Mesodermal cell (in vitro differentiated cells): ENCODE data around the gene WNT4.

Experiments used
- H3K27ac ChIP-seq: 2 replicates; pipeline ENCODE4 v1.7.0; 2013; ENCODE audit warnings: mild to moderate bottlenecking, low read depth, low read length, moderate library complexity; ENCODE audit not compliant: severe bottlenecking
- H3K36me3 ChIP-seq: 2 replicates; pipeline ENCODE4 v1.7.1; 2013; ENCODE audit warnings: mild to moderate bottlenecking, low read length, moderate library complexity; ENCODE audit not compliant: control insufficient read depth, insufficient read depth
- H3K4me1 ChIP-seq: one replicate; pipeline ENCODE4 v1.7.1; 2013; ENCODE audit warnings: mild to moderate bottlenecking, low read length; ENCODE audit not compliant: insufficient read depth, control insufficient read depth, poor library complexity, severe bottlenecking
- H3K4me3 ChIP-seq: 2 replicates; pipeline ENCODE4 v1.7.0; 2013; ENCODE audit warnings: low read length, control low read depth, mild to moderate bottlenecking; ENCODE audit not compliant: insufficient read depth, poor library complexity, severe bottlenecking; ENCODE audit errors: extremely low read depth
- H3K9me3 ChIP-seq: 2 replicates; pipeline ENCODE4 v1.7.1; 2013; ENCODE audit warnings: mild to moderate bottlenecking, low read length, moderate library complexity; ENCODE audit not compliant: control insufficient read depth
- WGBS, 2 experiments: methylation state at CpG; one replicate each; pipeline ENCODE4 v1.1.5; 2013; ENCODE audit warnings: missing lambda C conversion rate in 2 of 2; ENCODE audit not compliant: insufficient coverage in 2 of 2; 5-methylcytosine and 5-hydroxymethylcytosine counted together

The WNT4 gene

GRCh38 chr1:22110016-22110415 lies 32.9 kb downstream of the WNT4 start:
- peaks cover 91% of the 10 kb centered on the region for H3K36me3 ChIP-seq
- H3K9me3 ChIP-seq = no peaks in the 10 kb centered on the region
- H3K4me1 ChIP-seq = peaks cover 34% of the 10 kb centered on the region
- H3K4me3 ChIP-seq = no peak overlapping the region
- H3K27ac ChIP-seq = no peak overlapping the region
- WGBS, 2 experiments = 100% methylated on average over 3 of the region's 3 CpGs; no CpG with 5 or more reads in 1 of the 2 experiments

DNA sequence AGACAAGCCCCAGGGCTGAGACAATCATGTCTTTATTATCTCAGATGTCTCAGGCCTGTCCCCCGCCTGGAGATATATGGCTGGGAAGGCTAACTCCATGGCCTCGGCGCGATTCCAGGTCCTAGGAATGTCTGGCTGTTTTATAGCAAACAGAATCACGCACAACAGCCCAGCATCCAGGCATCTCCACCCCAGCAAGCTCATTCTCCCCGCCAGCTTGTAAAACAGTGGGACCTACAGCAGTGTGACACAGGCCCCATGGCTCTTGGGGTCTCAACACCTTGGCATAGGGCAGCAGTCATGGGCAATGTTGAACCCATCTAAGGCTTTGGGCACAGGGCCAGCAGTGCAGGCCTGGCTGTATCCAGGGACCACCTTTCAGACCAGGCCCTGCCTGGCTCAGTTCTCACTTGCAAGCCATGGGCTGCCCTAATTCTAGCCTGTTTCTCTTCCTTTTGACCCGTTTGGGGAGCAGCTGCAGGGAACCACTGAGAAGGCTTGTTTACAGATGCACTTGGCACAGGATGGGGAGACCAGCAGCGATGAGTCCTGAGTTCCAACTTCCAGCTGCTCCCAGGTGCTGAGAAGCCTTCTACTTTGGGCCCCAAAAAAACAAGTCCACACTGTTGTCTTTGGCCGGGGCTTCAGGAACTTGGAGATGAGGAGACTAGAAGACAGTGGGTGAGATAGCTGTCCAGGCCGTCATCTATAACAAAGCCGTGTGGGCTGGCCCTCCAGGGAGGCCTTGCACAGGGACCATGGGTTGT lies 34.4 kb downstream of the WNT4 start:
- WGBS, 2 experiments = 84 to 88% methylated on average over 9 to 11 of the region's 11 CpGs
- peaks cover 84% of the 10 kb centered on the region for H3K36me3 ChIP-seq
- H3K27ac ChIP-seq = no peak overlapping the region
- peaks cover 21% of the 10 kb centered on the region for H3K4me1 ChIP-seq
- no peaks in the 10 kb centered on the region for H3K9me3 ChIP-seq
- H3K4me3 ChIP-seq = no peak overlapping the region

DNA sequence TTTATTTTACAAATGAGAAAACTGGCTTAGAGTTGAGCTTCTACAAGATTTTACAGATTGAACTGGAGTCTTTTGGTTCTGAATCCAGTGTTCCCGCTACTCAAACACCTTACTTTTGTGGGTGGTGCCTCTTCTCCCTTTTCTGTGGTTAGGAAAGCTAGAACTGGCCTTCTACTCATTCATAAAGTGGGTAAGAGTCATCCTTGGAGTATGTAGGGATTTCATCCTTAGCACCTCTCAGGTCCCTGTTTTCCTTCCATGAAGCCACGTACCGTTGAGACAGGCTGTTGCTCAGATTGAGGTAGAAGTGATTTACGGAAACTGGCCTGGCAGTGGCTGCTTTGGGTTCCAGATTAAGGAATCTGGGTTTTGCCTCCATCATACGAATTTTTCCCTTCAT lies 35.8 kb downstream of the WNT4 start:
- H3K27ac ChIP-seq = no peak overlapping the region
- H3K4me3 ChIP-seq = no peak overlapping the region
- H3K36me3 ChIP-seq = peaks cover 83% of the 10 kb centered on the region
- no peaks in the 10 kb centered on the region for H3K9me3 ChIP-seq
- peaks cover 20% of the 10 kb centered on the region for H3K4me1 ChIP-seq
- 100% methylated on average over 1 to 3 of the region's 5 CpGs for WGBS, 2 experiments

- H3K4me1 ChIP-seq = peaks cover 11% of the 10 kb centered on the region
- no peak overlapping the region for H3K4me3 ChIP-seq
- no peak overlapping the region for H3K27ac ChIP-seq
- H3K36me3 ChIP-seq = peaks cover 80% of the 10 kb centered on the region
- H3K9me3 ChIP-seq = no peaks in the 10 kb centered on the region
- 52 to 63% methylated on average over 4 of the region's 5 CpGs for WGBS, 2 experiments
Measured at GRCh38 chr1:22105611-22106207, 37.2 kb downstream of the WNT4 start.

DNA sequence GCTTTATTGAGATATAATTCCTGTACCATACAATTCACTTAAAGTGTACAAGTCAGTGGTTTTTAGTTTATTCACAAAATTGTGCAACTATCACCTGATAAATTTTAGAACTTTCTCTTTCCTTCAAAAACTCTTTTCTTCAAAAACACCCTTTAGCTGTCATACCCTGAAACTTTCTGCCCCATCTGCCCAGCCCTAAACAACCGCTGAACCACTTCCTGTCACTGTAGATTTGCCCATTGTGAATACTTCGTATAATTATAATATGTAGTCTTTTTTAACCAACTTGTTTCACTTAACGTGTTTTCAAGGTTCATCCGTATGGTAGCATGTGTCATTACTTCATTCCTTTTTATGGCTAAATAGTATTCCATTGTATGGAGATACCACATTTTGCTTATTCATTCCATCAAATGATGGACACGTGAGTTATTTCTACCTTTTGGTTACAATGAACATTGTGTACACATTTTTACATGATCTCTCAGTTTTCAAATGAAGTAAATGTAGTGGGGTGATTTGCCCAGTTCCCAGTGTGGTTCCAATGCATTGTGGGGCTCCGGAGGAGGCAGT lies 37.9 kb downstream of the WNT4 start:
- Histone ChIP-seq H3K4me3 (no peak overlapping the region), H3K9me3 (no peaks in the 10 kb centered on the region), H3K4me1 (peaks cover 14% of the 10 kb centered on the region), H3K27ac (no peak overlapping the region), H3K36me3 (peaks cover 81% of the 10 kb centered on the region)
- WGBS, 2 experiments = 88 to 100% methylated on average over 1 of the region's 6 CpGs

- no peak overlapping the region for H3K4me3 ChIP-seq
- peaks cover 81% of the 10 kb centered on the region for H3K36me3 ChIP-seq
- H3K9me3 ChIP-seq = no peaks in the 10 kb centered on the region
- peaks cover 14% of the 10 kb centered on the region for H3K4me1 ChIP-seq
- no peak overlapping the region for H3K27ac ChIP-seq
- WGBS, 2 experiments = 89 to 94% methylated on average over 2 to 3 of the region's 6 CpGs
Measured at GRCh38 chr1:22104094-22104493, 38.8 kb downstream of the WNT4 start.

DNA sequence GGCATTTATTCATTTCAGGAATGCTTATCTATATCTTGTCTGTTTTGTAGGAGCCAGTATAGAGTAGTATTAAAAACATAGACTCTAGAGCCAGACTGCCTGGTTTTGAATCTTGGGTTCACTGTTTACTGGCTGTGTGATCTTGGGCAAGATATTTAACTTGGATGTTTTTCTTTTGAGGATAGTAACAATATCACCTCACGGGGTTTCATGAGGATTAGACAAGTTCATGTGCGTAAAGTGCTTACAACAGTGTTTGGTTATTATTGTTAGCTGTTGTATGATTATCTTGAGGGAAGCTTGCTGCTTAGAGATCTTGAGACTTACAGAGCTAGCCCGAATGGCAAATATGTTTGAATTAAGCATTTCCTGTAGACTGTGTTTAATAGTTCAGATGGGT lies 40.2 kb downstream of the WNT4 start:
- peaks cover 14% of the 10 kb centered on the region for H3K4me1 ChIP-seq
- WGBS, 2 experiments = 100% methylated on average over 1 to 2 of the region's 3 CpGs
- H3K36me3 ChIP-seq = peaks cover 81% of the 10 kb centered on the region
- no peak overlapping the region for H3K27ac ChIP-seq
- H3K4me3 ChIP-seq = no peak overlapping the region
- no peaks in the 10 kb centered on the region for H3K9me3 ChIP-seq

GRCh38 chr1:22101995-22102394 lies 40.9 kb downstream of the WNT4 start:
- peaks cover 81% of the 10 kb centered on the region for H3K36me3 ChIP-seq
- no peaks in the 10 kb centered on the region for H3K9me3 ChIP-seq
- no peak overlapping the region for H3K27ac ChIP-seq
- no peak overlapping the region for H3K4me3 ChIP-seq
- peaks cover 13% of the 10 kb centered on the region for H3K4me1 ChIP-seq
- WGBS, 2 experiments = 95 to 96% methylated on average over 6 of the region's 8 CpGs

DNA sequence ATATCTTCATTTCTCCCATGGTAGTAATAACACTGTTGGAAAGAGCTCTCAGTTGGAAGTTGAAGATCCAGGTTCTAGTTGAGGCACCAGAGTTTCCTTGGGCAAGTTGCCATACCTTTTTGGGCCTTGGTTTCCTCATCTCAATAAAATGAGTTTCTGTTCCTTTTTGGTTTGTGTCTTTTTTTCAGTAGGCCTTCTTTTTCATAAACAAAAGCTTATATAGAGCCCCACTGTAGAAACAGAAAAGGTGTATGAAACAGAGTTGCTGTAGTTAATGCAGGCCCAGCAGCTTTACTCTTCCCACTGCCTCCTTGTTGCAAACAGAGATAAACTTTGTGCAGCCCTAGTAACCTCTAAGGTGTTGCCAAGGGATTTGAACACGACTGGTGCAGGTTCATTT lies 41.7 kb downstream of the WNT4 start:
- Histone ChIP-seq H3K9me3 (no peaks in the 10 kb centered on the region), H3K4me1 (peaks cover 6% of the 10 kb centered on the region), H3K4me3 (no peak overlapping the region), H3K27ac (no peak overlapping the region), H3K36me3 (peaks cover 81% of the 10 kb centered on the region)
- WGBS, 2 experiments = no CpG with 5 or more reads among the region's 1 CpG

DNA sequence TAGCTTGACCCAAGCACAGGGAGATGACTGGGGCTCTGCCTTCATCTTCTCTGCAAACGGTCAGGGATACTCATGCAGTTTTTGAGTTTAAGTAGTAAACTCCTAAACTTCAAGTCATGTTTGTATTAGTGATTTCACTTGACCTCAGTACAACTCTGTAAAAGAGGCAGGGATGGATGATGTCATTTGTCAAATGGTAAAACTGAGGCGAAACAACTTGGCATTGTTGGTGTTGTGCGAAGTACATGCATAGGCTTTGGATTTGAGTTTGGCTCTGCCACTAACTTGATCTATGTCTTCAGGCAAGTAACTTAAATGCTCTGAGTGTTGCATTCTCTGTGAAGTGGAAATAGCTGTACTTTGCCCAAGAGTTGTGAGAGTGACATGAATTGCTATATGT lies 42.7 kb downstream of the WNT4 start:
- peaks cover 8% of the 10 kb centered on the region for H3K4me1 ChIP-seq
- peaks cover 83% of the 10 kb centered on the region for H3K36me3 ChIP-seq
- no peak overlapping the region for H3K4me3 ChIP-seq
- WGBS, 2 experiments = 100% methylated on average over 2 of the region's 3 CpGs
- H3K27ac ChIP-seq = no peak overlapping the region
- no peaks in the 10 kb centered on the region for H3K9me3 ChIP-seq

- Histone ChIP-seq H3K27ac (no peak overlapping the region), H3K36me3 (peaks cover 91% of the 10 kb centered on the region), H3K9me3 (no peaks in the 10 kb centered on the region), H3K4me1 (peaks cover 8% of the 10 kb centered on the region), H3K4me3 (no peak overlapping the region)
- 94 to 96% methylated on average over 5 to 10 of the region's 10 CpGs for WGBS, 2 experiments
Measured at GRCh38 chr1:22098752-22099151, 44.1 kb downstream of the WNT4 start.
